HepG2 (cell line): ENCODE results near the gene GAB3.
"Not testable (repeated sequence)": the region's sequence is repeated elsewhere in the genome, so short reads cannot be mapped to it uniquely, and the experiment has no call there.

ENCODE experiments used
- POLR2AphosphoS5 ChIP-seq: IDR thresholded peaks from 2 replicates; pipeline ENCODE4 v1.6.1; 2012; ENCODE audit warnings: low read depth, low read length
- ZIK1 ChIP-seq: sonication (generic); formaldehyde crosslinking; IDR thresholded peaks from 2 replicates; pipeline ENCODE4 v1.5.0; 2020; ENCODE audit warnings: mild to moderate bottlenecking, low read depth, missing genetic modification reagents, borderline replicate concordance

DNA sequence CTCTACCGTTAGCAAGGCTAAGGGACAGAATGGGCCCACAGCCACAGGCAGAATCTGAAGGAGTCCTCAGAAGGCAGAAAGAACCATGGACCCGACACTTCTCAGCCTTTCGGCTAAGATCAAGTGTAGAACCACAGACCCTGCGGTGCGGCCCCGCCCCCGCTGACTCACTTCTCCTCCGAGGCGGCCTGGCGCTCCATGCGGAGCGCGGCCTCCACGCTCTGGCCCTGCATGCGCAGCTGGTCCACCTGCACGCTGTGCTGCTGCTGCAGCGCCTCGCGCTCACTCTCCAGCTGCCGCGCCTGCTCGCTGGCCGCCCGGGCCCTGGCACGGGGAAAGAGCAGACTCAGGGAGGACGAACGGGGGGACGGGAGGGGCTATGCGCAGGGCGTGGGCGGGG is 107.2 kb downstream of the GAB3 start:
- TF ChIP-seq POLR2AphosphoS5; ZIK1 (CRISPR knock-in tag): not testable (repeated sequence)
